Neutrophil (primary cell): ENCODE results near the gene TMEM138.
A peak's percentile ranks its signal among the peaks of the same experiment; 100 is the strongest.

Source experiments
- H3K27ac ChIP-seq: fragments of 200-600 bp; sonication (generic); 2 replicates; pipeline ENCODE4 v1.5.1; 2016; ENCODE audit warnings: mild to moderate bottlenecking, moderate library complexity
- H3K27me3 ChIP-seq: fragments of 200-600 bp; sonication (generic); 2 replicates; pipeline ENCODE4 v1.6.0; 2016; ENCODE audit warnings: mild to moderate bottlenecking
- H3K36me3 ChIP-seq: fragments of 200-600 bp; sonication (generic); 2 replicates; pipeline ENCODE4 v1.5.1; 2017
- H3K4me1 ChIP-seq, 2 experiments: fragments of 200-600 bp in 1 of 2; sonication (generic) in 1 of 2; 1 replicate in 1 of 2; 2 replicates in 1 of 2; pipeline versions ENCODE4 v1.5.1 to v1.6.1; 2013 to 2016; ENCODE audit warnings: low read depth in 1 of 2, low read length in 1 of 2, mild to moderate bottlenecking in 1 of 2, moderate library complexity in 1 of 2; ENCODE audit not compliant: control insufficient read depth in 1 of 2, insufficient read depth in 1 of 2
- H3K4me3 ChIP-seq, 2 experiments: fragments of 200-600 bp in 1 of 2; sonication (generic) in 1 of 2; 1 replicate in 1 of 2; 2 replicates in 1 of 2; pipeline ENCODE4 v1.5.1; 2013 to 2016; ENCODE audit warnings: low read depth in 1 of 2, low read length in 1 of 2, mild to moderate bottlenecking in 1 of 2, moderate library complexity in 1 of 2
- H3K9me3 ChIP-seq: fragments of 200-600 bp; sonication (generic); 2 replicates; pipeline ENCODE4 v1.5.1; 2016
- TF ChIP-seq, protein P1 (sequence below): fragments of 200-600 bp; sonication (generic); IDR thresholded peaks from 2 replicates; pipeline ENCODE4 v1.5.1; 2016; ENCODE audit warnings: antibody characterized with exemption

The TMEM138 gene

DNA sequence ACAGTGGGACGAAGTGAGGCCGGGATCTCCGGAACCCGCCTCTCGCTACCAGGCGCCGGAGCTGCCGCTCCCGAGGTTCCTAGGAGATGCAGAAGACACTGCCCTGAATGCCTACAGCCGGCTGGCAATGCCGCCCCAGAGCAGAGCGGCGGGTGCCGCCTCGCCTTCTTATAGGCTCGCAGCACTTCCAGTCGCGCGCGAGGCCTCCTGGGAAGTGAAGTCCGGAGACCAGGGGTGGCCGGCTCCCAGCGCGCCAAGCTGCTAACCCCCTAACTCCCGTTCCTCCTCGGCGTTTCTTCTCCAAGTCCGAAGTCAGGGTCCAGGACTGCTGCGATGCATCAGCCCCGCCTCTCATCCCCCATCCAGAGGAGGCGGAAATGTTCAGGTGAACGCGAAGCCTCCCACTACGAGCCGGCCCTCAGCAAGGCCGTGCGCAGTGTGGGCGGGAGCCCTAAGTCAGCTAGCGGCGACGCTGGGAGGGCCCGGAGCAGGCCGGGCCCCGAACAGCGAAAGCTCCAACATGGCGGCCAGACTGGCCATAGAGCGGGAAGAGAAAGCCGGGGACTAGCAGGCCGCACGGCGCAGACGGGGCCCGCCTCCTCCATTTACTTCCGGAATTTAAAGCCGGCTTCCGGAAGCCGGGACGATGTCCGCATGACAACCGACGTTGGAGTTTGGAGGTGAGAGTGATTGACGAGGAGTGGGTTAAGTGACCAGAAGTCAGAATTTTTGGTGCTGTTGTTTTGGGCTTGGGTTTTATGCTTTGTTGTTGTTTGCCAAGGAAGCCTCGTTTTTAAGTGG lies at the start of gene TMEM138, which contains the start of gene CYB561A3:
TSS of gene TMEM138 (plus strand) at position 634 of the 801 bp plus-strand sequence. CDS start 2,017 bp downstream, outside the sequence.
TSS of gene CYB561A3 (minus strand) at position 142 of the 801 bp plus-strand sequence. CDS start 5,169 bp downstream, outside the sequence.
- H3K27me3 ChIP-seq, result no peaks in the 10 kb centered on the region
- H3K4me3 ChIP-seq, result peak within 1 kb of the TSS; percentile 96 to 99
- TF ChIP-seq, protein P1, sequence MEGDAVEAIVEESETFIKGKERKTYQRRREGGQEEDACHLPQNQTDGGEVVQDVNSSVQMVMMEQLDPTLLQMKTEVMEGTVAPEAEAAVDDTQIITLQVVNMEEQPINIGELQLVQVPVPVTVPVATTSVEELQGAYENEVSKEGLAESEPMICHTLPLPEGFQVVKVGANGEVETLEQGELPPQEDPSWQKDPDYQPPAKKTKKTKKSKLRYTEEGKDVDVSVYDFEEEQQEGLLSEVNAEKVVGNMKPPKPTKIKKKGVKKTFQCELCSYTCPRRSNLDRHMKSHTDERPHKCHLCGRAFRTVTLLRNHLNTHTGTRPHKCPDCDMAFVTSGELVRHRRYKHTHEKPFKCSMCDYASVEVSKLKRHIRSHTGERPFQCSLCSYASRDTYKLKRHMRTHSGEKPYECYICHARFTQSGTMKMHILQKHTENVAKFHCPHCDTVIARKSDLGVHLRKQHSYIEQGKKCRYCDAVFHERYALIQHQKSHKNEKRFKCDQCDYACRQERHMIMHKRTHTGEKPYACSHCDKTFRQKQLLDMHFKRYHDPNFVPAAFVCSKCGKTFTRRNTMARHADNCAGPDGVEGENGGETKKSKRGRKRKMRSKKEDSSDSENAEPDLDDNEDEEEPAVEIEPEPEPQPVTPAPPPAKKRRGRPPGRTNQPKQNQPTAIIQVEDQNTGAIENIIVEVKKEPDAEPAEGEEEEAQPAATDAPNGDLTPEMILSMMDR, result peak; percentile 6
- peak within 1 kb of the TSS; percentile 98 for H3K27ac ChIP-seq
- no peaks in the 10 kb centered on the region for H3K9me3 ChIP-seq
- H3K4me1 ChIP-seq, result peaks cover 34 to 38% of the 10 kb centered on the region in 2 experiments
- H3K36me3 ChIP-seq, result peaks cover 22% of the 10 kb centered on the region

DNA sequence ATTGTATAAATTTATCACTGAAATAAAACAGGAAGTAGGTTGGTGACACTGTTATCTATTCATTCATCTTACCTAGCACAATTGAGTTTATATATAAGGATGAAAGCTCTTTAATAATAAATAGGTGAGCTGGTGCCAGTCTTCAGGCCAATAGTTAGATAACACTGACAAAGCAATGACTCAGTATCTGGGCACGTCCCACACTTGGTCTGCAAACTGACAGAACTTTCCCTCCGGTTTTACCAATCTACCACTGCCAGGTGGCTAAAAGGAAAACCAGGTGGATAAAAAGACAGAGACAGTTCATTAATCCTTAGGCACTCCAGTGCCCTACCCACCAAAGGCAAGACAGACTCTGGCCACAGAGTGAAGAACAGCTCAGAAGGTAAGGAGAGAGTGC lies 46.9 kb upstream of the TMEM138 start:
- no peaks in the 10 kb centered on the region for H3K27me3 ChIP-seq
- no peak overlapping the region for H3K27ac ChIP-seq
- no peaks in the 10 kb centered on the region for H3K9me3 ChIP-seq
- H3K4me1 ChIP-seq, result no peaks in the 10 kb centered on the region
- no peak overlapping the region for H3K4me3 ChIP-seq
- TF ChIP-seq, protein P1, result no peak
- peaks cover 90% of the 10 kb centered on the region for H3K36me3 ChIP-seq

DNA sequence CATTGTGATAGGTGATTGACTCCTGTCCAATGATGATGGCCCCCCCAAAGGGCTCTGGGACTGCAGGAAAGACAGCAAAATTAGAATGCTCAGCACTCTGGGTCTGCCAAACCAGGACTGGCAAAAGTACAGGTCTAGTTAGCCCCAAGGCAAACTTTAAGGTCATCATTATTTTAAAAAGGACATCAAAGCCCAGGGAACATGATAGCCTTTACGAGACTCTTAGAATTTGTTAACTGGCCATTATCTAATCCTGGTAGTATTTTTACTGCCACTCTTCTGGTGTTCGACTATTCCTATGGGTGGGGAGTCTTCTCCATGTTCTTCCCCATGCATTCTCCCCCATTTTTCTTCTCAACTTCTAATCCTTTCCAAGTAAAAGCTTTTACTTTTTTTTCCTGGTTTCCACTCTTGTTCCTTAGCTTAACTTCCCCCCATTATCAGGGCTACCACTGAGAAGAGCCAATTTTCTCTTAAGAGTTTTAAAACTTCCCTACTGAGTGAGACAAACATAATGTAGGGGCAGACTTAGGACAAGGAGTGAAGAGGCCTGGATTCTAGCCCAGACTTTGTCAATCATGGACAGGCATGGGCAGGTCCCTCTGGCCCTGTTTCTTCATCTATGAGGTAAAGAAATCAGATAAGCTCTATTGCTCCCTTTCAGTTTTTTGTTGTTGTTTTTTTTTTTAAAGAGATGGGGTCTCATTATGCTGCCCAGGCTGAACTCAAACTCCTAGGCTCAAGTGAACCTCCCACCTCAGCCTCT lies 36.3 kb upstream of the TMEM138 start:
- H3K27me3 ChIP-seq, result no peaks in the 10 kb centered on the region
- TF ChIP-seq, protein P1, result no peak
- peaks cover 84% of the 10 kb centered on the region for H3K36me3 ChIP-seq
- H3K4me1 ChIP-seq, result no peaks in the 10 kb centered on the region
- no peak overlapping the region for H3K4me3 ChIP-seq
- H3K27ac ChIP-seq, result no peak overlapping the region
- no peaks in the 10 kb centered on the region for H3K9me3 ChIP-seq

DNA sequence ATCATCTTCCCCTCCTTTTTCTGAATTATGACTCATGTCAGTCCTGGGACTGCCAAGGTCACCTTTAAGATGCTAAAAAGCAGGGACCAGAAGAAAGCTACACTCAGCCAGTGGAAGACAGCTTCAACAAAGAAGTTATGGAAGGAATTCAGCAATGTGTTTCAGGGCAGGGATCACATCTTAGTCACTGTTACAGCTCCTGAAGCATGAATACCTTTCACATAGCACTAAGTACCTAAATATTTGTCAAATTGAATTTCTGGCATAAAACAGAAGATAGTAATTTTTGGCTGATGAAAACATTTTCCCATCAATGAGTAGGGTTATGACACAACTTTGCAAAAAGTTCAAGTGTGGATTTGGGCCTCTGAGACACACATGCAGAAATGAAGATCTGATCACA lies 34.5 kb upstream of the TMEM138 start:
- peaks cover 67% of the 10 kb centered on the region for H3K36me3 ChIP-seq

DNA sequence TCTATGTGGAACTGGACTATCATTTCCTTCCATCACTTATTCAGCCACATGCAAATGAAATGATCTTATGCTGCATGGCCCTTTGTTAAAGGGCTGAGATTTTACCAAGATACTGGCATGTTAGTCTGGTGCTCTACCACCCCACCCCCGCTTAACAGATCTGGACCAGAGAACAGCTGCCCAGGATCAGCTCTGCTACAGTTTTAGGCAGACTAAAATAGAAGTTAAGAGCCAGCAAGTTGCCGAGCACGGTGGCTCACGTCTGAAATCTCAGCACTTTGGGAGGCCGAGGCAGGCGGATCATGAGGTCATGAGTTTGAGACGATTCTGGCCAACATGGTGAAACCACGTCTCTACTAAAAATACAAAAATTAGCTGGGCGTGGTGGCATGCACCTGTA lies 33.8 kb upstream of the TMEM138 start:
- Histone ChIP-seq H3K36me3 (peaks cover 60% of the 10 kb centered on the region), H3K4me1 (peaks cover 12 to 16% of the 10 kb centered on the region in 2 experiments), H3K9me3 (no peaks in the 10 kb centered on the region), H3K27ac (no peak overlapping the region), H3K4me3 (no peak overlapping the region), H3K27me3 (no peaks in the 10 kb centered on the region)
- TF ChIP-seq, protein P1, result no peak

More for the DNA sequence above, 34.5 kb upstream of the TMEM138 start:
- Histone ChIP-seq H3K4me3 (no peak overlapping the region), H3K4me1 (peaks cover 11 to 13% of the 10 kb centered on the region in 2 experiments), H3K27me3 (no peaks in the 10 kb centered on the region), H3K27ac (no peak overlapping the region), H3K9me3 (no peaks in the 10 kb centered on the region)
- TF ChIP-seq, protein P1, result no peak
